ENCODE results near the gene SLC9A3.

SLC9A3 gene

DNA sequence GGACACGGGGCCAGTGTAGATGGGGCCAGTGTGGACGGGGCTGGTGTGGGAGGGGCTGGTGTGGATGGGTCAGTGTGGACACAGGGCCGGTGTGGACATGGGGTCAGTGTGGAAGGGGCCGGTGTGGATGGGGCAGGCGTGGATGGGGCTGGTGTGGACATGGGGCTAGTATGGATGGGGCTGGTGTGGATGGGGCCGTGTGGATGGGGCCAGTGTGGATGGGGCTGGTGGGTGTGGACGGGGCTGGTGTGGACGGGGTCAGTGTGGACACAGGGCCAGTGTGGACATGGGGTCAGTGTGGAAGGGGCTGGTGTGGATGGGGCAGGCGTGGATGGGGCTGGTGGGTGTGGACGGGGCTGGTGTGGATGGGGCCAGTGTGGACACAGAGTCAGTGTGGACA lies 23.8 kb downstream of the SLC9A3 start:
- no peak overlapping the region for H3K27ac ChIP-seq

DNA sequence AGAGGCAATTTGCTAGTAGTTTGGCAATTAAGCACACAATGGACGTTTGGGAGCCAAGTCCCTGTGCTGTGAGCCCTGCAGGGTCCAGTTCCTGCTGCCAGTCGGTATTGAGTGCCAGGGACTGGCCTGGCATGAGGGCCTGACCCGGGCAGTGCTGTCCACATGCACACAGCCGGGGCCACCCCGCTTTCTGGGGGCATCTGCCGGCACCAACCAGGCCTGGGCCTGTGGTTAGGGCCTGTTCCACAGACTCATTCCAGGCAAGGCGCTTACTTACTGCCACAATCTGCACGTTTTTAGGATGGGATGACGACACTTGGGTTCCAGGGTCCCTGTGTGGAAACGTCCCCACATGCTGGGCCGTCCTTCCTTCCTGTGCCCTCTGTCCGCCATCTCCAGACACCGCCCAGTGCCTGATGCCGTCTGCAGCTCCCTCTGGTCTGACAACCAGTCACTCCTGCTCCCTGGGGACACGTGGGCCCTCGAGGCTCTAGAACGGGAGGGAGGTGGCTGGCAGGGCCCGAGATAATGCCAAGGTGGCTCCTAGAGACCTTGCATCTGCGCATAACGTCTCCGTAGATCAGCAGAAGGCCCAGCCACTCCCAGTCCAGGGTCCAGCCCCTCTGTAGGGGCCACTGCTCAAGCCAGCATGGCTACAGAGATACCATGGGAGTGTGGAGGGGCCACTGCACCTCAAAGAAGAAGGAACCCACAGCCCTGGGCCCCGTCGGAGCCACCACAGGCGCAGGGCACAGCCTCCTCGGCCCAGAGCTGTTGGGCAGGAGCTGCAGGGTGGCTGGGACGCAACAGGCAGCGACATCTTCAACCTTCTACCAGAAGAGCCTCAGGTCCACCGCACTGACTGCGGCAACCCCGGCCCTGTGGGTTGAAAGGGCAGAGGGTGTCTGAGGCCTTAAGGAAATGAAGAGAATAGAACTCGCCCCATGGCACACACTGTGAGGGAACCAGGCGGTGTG lies 24.7 kb downstream of the SLC9A3 start:
- H3K27ac ChIP-seq: no peak overlapping the region
- TF ChIP-seq, protein P1, sequence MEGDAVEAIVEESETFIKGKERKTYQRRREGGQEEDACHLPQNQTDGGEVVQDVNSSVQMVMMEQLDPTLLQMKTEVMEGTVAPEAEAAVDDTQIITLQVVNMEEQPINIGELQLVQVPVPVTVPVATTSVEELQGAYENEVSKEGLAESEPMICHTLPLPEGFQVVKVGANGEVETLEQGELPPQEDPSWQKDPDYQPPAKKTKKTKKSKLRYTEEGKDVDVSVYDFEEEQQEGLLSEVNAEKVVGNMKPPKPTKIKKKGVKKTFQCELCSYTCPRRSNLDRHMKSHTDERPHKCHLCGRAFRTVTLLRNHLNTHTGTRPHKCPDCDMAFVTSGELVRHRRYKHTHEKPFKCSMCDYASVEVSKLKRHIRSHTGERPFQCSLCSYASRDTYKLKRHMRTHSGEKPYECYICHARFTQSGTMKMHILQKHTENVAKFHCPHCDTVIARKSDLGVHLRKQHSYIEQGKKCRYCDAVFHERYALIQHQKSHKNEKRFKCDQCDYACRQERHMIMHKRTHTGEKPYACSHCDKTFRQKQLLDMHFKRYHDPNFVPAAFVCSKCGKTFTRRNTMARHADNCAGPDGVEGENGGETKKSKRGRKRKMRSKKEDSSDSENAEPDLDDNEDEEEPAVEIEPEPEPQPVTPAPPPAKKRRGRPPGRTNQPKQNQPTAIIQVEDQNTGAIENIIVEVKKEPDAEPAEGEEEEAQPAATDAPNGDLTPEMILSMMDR (IDR thresholded peaks at IDR 0.05): no peak
- no peak for TF ChIP-seq ZFX (IDR thresholded peaks at IDR 0.05; ENCODE audit: borderline replicate concordance)

More for the DNA sequence above, 23.8 kb downstream of the SLC9A3 start:
- no peak for TF ChIP-seq ZFX (IDR thresholded peaks at IDR 0.05; ENCODE audit: borderline replicate concordance)
- TF ChIP-seq, protein P1 (IDR thresholded peaks at IDR 0.05): no peak

DNA sequence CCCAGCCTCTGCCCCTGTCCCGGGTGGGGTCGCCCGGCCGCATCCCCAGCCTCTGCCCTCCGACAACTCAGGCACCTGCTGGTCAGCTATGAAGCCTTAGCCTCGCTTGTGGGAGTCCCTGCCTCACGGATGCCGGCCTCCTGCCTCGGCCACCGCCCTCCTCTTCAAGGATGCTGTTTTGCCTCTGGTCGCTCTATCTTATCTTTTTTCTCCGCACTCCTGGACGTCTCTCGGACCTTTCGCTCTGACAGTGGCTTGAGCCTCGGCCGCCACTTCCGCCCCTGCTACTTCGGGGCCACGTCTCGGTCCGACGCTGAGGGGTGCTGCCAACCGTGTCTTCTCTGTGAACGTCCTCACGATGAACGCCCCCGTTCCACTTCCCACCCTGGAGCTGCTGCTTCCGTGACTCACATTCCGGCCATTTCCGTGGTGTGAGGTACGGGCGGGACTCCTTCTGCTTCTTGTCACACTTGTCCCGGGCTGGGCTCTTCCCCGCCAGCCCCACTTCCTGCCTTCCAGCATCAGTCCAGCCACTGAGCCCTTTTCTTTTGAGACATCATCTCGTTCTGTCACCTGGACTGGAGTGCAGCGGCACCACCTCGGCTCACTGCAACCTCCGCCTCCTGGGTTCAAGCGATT lies 26.3 kb downstream of the SLC9A3 start:
- no peak for TF ChIP-seq ZFX (IDR thresholded peaks at IDR 0.05; ENCODE audit: borderline replicate concordance)
- TF ChIP-seq, protein P1 (IDR thresholded peaks at IDR 0.05): no peak
- H3K27ac ChIP-seq: no peak overlapping the region

DNA sequence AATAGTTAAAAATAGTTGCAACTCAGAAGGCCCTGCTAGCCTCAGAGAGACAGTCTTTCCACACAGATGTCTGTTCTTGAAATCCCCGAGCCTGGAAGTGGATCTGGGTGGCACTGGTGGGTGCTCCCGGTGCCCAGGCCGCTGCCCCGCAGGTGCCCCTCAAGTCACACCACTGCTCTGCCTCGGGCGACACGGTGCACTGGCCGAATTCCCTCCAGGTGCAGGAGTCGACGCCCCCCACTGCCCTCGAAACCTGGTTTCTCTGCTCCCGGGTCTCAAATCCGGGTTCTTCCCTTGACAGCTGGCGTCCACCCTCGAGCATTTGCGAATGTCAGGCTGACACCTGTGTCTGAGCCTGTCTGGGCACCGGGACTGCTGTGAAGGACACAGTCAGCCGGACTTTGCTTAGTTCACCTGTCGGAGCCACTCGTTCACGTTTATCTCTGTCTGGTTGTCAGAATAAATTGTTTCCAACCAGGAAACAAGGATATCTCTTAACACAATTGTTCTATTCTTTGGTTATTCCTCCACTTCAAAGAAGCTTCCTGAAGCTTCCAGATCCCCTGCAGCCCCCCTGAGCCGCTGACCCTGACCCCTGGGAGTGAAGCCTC lies 27.1 kb downstream of the SLC9A3 start:
- H3K27ac ChIP-seq: no peak overlapping the region
- TF ChIP-seq ZFX (IDR thresholded peaks at IDR 0.05; ENCODE audit: borderline replicate concordance): no peak
- TF ChIP-seq, protein P1 (IDR thresholded peaks at IDR 0.05): no peak

DNA sequence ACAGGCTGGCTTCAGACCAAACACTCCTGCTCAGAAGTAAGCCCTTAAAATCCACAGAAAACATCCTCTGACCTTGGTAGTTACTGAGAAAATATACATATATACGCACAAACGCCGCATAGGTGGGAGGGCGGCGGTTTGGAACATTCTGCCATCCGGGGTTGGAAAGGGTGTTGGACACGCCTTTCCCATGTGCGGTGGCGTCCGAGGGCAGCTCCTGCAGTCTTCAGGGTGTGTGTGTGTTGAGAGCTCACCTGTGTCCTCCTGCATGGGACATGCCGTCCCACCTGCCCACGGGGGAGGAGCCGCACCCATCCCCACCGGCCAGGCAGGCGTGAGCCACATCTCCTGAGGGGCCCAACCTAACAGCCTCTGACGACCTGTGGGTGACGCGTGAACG lies 28.2 kb downstream of the SLC9A3 start:
- H3K27ac ChIP-seq: no peak overlapping the region
- TF ChIP-seq, protein P1 (IDR thresholded peaks at IDR 0.05): no peak
- no peak for TF ChIP-seq ZFX (IDR thresholded peaks at IDR 0.05; ENCODE audit: borderline replicate concordance)

DNA sequence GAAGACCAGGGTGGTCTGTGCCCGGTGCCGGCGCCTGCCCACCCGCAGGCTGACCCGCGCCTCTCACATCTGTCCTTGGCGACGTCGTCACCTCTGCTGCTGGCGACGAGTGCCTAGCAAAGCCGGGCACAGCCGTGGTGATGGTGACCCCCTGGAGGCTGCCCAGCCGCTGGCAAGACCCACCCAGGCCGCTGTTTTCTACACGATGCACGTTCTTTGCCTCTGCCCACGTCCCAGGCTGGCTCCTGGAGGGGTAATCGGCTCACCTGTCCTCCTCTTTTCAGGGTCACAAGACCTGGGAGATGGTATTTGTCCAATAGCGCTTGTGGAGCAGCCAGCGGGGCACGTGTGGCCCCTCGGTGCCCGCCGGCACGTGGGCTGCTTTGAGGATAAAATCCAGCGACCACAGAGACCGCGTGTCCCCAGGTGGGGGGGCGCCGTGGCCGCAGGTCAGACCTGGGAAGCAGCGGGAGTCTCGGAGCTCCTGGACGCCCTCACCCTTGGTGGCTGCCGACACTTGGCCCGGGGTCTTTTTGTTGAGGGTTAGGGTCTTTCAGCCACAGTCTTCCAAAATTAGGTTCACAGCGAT lies 29.5 kb downstream of the SLC9A3 start:
- H3K27ac ChIP-seq: no peak overlapping the region
- TF ChIP-seq, protein P1 (IDR thresholded peaks at IDR 0.05): no peak
- TF ChIP-seq ZFX (IDR thresholded peaks at IDR 0.05; ENCODE audit: borderline replicate concordance): no peak

All from 22Rv1 (cell line).